NOMO-1 treated with DMSO at 0.1 percent for 48 hours (cell line): ENCODE results near the gene LDHA.
A peak's percentile ranks its signal among the peaks of the same experiment; 100 is the strongest.

Experiments
- DNase-seq: peaks from one replicate; lab custom pipeline; 2025; ENCODE audit not compliant: unreplicated experiment; lab: John Stamatoyannopoulos, UW

Gene LDHA

DNA sequence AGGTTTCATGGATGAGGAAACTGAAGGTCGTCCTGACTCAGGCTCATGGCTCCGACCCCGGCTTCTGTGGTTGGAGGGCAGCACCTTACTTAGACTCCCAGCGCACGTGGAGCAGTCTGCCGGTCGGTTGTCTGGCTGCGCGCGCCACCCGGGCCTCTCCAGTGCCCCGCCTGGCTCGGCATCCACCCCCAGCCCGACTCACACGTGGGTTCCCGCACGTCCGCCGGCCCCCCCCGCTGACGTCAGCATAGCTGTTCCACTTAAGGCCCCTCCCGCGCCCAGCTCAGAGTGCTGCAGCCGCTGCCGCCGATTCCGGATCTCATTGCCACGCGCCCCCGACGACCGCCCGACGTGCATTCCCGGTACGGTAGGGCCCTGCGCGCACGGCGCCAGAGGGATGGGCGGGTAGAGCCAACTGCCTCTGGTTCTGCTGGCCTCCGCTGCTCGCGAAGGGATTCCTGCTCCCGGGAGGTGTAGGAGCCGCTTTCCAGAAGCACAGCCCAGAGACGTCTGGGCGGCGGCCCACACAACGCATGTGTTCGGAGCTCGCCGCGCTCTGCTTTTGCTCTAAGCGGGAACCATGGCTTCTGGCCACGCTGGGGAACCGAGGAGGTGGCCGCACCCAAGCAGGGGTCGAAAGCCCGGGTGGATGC, at the start of gene LDHA:
Gene LDHA (plus strand): TSS at position 289 of the 653 bp plus-strand sequence. CDS start 2,280 bp downstream, outside the sequence.
- peak; percentile 91 for DNase-seq

DNA sequence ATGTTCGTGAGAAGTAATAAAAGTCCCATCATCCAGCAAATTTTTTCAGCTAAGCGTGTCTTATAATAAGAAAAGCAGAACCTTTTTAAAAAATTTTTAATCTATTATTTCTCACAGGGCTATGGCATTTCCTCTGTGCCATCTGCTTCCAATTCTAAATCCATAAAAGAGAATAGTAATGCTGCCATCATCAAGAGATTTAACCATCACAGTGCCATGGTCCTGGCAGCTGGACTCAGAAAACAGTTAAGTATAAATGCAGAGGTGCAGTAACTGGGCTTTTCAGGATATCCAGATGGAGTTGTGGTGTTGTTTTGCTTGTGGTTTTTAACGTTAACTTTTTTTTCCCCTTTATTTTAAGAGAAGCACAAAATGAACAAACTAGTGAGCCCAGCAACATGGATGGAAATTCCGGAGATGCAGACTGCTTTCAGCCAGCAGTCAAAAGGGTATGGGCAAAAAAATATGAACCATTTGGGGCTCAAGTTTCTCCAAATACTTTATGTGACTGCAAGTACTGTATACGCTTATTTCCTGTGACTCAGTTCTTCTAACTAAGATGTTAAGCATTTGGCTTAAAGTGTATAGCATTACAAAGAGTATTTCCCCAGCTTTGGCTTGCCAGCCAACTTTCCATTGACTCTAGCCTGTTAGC, 46.8 kb upstream of the LDHA start:
- DNase-seq, result no peak

DNA sequence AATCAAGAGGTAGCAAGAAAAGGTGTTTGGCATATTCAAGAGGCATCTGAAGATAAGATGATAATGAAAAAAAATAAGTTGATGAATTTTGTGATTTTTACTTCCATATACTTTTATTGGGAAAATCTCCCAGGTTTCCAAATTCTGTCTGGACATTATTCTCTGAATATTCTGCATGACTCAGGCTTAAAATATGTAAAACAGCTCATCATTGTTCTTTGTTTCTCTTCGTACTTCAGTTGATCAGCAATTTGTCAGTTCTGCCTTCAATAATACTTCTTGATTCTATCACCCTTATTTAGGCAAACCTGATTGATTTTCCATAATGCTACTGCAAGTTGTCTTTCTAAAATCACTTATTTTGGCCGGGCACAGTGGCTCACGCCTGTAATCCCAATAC, 41.8 kb upstream of the LDHA start:
- DNase-seq, result no peak

DNA sequence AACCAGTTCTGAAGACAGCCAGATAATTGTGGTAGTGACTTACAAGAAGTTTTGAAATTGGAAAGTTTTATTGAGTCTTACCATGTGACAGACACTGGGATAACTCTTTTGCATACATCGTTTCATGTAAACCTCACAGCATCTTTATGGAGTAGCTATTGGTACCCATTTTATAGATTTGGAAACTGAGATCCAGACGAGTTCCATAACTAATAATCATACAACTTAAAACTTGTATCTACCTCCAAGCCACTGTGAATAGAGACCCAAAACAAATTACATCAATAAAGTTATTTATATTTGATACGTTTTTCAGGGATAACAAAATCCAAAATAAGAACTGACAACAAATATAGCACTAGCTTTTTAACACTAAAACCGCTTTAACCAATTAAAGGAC, 35.7 kb upstream of the LDHA start:
- no peak for DNase-seq

DNA sequence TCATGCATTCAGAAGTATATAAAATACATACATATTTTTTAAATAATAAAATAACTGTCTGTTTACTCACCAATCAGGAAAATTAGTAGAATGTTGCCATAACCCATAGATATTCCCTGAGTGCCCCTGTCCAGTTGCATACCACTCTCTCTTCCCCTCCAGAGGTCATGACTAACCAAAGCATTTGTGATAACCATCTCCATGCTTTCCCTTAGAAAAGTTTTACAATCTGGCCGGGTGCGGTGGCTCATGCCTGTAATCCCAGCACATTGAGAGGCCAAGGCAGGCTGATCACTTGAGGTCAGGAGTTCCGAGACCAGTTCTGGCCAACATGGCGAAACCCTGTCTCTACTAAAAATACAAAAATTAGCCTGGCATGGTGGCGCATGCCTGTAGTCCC, 33.2 kb upstream of the LDHA start:
- DNase-seq, result no peak

DNA sequence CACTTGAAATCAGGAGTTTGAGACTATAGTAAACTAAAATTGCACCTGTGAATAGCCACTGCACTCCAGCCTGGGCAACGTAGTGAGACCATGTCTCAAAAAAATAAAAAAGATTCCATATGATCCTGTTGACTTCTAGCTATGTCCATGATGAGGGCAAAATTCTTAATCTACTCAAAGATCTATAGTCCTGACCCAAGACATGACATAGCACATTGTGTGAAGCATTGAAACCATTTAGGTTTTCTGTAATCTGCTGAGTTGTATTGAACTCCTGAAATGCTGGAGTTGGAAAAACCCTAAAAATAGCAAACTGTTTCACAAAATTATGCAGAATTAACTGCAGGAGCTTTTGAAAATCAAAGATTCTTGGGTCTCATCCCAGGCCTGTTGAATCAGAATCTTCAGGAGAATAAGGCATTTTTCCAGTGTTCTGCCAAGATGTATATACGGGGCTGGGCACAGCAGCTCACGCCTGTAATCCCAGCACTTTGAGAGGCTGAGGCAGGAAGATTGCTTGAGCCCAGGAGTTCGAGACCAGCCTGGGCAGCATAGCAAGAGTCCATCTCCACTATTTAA, 29.8 kb upstream of the LDHA start:
- no peak for DNase-seq

DNA sequence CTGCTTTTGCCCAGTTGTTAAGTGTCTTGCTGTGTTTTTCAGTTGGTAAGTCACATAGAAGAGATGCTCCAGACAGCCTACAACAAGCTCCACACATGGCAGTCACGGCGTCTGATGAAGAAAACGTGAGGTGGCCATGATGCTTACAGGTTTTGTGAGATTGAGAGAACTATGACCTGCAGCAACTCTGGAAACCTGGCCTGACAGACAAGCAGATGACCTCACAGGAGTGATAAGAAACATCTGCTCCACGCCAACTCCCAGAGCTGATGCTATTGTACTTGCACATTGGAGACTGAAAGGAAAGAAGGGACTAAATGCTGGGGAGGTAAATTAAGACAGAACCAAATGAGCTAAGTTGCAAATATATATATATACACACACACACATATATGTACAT, 28.6 kb upstream of the LDHA start:
- no peak for DNase-seq

DNA sequence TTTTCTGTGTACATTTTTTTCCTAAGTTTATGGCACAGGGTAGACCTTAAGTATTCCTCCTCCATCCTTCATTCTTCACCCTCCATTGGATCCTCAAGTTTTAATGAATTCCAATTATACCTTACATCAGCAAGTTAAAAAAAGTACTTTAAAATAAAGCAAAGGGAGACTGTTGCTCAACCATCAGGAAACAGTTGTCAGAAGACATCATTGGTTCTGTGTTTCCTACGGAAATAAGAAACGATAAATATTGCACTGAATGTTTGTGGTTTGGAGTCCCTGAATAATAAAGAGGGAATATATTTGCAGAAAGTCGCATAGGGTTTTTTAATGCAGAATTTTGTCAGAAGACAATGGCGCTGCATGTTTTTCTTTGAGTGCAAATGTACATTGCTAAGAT, 28.1 kb upstream of the LDHA start:
- peak; percentile 23 for DNase-seq

DNA sequence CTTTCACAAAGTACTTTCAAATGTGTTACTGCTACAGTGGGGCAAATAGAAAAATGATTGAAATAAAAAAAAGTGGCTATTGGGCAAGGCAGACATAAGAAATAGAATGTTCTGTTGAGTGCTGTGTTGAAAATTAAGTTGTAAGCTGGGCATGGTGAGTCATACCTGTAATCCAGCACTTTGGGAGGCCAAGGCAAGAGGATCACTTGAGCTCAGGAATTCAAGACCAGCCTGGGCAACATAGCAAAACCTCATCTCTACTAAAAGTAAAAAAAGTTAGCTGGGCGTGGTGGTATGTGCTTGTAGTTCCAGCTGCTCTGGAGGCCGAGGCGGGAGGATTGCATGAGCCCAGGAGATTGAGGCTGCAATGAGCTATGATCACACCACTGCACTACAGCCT, 26.9 kb upstream of the LDHA start:
- DNase-seq, result no peak

DNA sequence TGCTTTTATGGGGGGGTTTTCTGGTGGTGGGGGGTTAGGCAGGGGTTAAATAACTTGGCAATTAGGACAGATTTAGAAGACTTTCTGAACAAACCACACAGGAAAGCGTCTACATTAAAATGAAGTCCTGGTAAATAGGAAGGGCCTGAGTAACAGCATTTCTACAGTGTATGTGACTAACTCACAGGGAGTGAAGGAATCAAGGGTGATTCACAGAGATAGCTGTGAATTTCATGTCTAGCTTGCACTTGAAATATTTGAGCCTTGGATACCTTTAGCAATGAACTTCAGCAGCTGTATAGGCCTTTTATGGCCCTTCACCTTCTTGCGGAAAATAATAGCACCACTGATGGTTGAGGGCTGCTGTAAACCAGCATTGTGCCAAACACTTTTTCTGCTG, 26.1 kb upstream of the LDHA start:
- DNase-seq, result no peak

DNA sequence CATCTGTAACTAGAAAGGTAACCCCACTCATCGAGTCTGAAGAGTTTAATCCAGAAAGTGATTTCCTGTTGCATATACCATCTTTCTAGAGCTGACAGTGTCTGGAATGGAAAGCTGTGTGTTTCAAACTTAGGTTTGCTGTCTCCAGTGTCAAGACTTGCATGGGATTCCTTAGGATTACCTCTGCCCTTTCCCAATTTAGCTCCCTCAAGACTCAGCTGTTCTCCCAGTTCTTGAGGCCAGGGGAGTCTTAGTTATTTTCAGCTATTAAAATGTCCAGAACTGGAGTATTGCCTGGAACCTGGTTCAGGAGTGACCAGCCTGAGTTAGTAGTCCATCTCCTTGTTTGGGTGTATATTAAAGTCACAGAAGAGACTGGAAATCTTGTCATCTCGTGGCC, 25.0 kb upstream of the LDHA start:
- no peak for DNase-seq

DNA sequence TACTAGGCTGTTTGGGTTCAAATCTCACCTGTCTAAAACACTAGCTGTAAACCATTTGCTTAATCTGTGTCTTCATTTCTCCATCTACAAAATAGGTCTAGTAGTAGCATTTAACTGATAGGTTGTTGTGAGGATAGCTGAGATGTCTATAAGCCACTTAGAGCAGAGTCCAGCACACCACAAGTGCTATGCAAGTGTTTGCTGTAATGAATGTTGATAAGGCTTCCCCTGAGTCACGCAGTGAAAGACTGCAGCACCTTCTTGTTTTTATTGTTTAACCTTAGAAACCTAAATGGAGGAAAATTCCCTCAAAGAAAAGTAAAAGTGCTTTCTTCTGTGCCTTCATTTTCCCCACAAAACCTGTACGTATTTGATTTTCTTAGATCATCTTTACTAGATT, 23.1 kb upstream of the LDHA start:
- DNase-seq, result no peak

DNA sequence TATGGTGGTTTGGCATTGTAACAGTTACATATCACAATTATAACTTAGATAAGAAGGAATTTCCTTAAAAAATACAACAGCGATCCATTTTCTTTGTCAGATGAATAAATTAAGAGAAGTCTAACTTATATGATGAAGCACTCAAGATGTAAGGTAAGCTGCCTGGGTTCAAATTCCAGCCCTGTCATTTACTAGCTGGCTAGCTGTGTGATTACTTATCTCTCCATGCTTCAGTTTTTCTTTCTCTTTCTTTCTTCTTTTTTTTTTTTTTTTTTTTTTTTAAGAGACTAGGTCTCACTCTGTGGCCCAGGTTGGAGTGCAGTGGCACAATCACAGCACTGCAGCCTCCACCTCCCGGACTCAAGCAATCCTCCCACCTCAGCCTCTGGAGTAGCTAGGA, 22.2 kb upstream of the LDHA start:
- no peak for DNase-seq

DNA sequence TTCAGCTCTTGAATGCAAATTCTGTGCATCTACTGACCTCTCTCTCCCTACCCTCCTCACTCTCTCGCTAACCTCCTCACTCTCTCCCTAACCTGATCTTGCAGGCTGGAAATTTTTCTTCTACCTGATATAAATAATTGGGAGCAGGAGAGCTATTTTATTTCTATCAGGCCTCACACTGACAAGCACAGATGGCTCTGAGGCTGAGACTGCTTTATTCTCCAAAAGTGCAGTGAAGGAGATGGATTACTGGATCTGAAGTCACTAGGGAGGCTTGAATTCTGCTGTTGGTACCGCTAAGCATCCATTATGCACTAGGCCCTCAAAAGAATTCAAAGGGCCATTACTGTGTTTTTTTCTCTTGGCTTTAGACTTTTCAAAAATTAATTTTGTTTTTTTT, 19.4 kb upstream of the LDHA start:
- DNase-seq, result no peak

DNA sequence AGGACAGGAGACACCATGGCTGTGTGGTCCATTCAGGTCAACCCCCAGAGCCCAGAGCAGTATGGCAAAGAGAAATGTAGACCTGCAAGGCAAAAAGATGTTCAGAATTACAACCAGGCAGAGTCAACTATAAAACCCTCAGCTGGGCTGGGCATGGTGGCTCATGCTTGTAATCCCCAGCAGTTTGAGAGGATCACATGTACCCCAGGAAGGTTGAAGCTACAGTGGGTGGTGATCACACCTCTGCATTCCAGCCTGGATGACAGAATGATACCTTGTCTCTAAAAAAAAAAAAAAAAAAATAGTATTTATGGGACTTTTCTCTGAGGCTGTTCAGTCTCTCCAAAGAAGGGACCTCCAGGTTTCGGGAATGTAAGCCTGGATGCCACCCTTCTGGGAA, 18.4 kb upstream of the LDHA start:
- no peak for DNase-seq

DNA sequence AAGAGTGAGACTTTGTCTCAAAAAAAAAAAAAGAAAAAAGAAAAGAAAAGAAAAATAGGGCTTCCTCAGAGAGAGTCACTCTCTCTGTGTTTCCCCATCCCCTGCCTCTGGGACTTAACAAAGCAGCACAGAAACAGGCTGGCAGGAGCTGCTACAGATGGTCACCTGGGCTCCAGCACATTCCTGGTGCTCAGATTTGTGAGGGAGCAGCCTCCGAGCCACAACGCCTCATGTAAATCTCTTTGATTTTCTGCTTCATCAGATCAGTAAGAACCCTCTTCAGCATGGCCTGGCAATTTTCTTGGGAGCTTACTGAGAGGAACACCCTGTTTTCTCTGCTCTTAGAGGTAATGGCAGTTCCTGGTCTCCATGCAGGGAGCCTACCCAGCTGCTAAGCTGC, 15.2 kb upstream of the LDHA start:
- no peak for DNase-seq

DNA sequence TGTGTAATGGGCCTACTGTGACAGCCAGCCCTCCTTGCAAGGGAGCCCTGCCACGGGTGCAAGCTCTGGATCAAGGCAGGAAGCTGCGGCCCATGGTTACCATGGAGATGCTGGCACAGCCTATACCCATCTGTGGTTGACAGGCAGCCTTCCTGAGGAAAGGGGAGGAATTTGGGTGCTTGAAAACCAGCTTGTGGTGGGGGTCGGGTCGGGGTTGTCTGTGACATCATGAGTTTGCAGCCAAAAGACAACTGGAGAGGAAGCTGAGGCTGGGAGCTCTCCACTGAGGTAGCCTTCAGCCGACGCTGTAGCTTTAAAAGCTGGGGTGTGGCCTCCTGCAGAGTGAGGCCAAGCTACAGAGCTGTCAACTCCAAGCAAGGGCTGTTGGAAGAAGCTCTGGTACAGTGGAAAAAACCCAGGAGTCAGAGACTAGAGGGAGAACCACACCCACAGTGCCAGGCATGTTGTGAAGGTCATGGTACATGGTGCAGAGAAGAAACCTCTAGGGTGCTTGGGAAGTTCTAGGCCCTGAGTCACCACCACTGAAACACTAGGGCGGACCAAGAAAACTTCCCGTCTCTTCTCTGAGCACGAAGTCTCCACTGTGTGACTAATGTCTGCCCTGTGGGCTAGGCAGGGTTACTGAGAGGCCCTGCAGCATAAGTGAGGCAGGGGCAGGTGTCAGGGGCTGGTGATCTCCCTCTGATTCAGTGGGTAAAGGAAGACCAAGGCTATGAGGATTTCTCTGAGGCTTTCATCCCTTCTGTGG, 10.8 kb upstream of the LDHA start:
- DNase-seq, result peak; percentile 70

DNA sequence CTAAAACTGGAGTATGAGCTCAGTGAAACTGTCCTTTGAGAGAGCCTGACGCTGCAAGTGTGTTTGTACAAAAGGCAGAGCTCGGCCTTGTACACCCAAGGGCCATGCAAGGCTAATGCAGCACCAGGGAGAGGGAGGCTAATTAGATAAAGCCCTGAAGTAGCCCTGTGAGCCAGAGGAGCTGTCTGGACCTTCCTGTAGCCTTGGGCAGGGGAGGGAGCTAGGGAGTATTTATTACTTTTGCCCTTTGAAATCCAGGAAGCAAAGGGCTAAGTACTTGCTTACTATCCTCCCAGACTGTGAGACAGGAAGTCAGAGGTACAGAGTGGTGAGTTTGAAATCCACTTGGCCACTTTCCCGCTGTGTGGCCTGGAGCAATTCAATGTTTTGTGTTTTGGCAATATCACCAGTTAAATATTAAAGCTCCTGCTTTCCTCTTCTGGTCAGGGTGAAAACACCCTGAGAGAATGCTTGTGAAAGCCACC, 10.2 kb upstream of the LDHA start:
- DNase-seq, result peak; percentile 58

DNA sequence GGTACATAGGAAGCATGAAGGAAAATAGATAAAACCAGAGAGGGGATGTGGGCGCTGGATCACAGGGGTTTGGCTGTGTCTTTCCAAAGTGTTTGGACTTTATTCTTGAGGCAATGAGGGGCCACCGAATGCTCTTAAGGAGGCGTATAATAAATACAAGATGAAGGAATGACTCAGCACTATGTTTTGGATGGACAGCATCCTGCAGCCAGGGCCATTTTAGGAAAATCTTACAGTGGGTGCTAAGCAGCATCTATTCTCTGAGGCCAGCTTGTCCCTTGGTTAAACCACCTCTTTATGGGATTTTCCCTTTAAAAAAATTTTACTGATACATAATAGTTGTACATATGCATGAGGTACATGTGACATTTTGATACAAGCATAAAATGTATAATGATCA, 4.3 kb upstream of the LDHA start:
- no peak for DNase-seq

DNA sequence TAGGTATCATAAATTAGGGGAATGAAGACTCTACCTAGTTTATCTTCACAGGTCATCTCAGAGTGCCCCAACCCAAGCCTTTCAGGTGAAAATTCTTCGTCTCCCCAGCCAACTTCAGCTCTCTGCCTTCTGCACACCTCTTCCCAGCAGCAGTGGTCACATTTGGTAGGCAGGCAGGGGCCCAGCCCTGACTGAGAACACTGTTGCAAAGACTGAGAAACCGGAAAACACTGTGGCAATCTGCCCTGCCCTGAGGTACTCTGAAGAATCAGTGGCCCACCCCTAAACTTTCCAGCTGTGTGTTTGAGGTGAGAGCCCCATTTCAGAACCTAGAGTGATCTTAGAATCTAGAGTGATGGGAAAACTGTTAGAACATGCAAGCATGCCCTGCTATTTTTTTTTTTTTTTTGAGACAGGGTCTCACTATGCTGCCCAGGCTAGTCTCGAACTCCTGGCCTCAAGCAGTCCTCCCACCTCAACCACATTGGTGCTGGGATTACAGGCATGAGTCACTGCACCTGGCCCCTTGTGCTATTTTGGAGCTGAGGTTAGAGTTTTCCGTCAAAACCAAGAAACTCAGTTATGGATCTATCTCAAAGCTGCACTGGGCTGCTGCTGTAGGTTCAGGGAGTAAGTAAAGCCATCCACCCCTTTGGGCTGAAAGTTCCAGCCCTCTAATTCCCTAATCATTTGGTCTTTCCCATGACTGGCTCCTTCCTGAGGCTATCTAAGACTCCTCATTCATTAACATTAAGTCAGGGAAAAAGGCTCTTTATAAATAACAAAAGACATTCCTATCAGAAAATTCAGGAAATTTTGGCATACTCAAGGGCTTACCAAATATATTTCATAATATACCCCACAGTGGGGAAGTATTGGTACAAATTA, 1.7 kb upstream of the LDHA start:
- DNase-seq, result no peak
